Right lung (tissue), 10 donors: ENCODE measurements around the gene ZKSCAN4. TPM values are rescaled to one million over a fixed set of nuclear protein-coding genes. Genes with fewer than 3 reads are reported as not detected.

ENCODE experiments used
- DNase-seq, 2 donors: peaks; one replicate each; pipeline ENCODE4 v3.0.0-alpha.2; 2013
- long read RNA-seq, 8 donors: transcript quantifications; one replicate each; lab custom pipeline, GENCODE V29; 2026
- polyA plus RNA-seq, 5 donors: library from polyadenylated mRNA; unstranded; fragments of 120-200 nt; gene quantifications; one replicate each; pipeline versions ENCODE4 v1.2.1 to v1.2.3, GENCODE V29; 2013; ENCODE audit warnings: inconsistent platforms in 1 of 5, low replicate concordance in 1 of 5; ENCODE audit not compliant: insufficient read length in 5 of 5, insufficient read depth in 1 of 5

Gene ZKSCAN4
- 10 to 100 TPM; 10.4 to 13.6 (median 12.3) TPM for polyA plus RNA-seq
- long read RNA-seq, donor 1, partial matches to known transcripts, result 15 of 17 reads
- long read RNA-seq, donor 1, other reads (novel, unspliced or antisense), result 0 of 17 reads
- long read RNA-seq, donor 2, partial matches to known transcripts, result 0 of 7 reads
- long read RNA-seq, donor 2, other reads (novel, unspliced or antisense), result 5 of 7 reads
- long read RNA-seq, donor 3, partial matches to known transcripts, result 81 of 81 reads
- long read RNA-seq, donor 3, other reads (novel, unspliced or antisense), result 0 of 81 reads
- long read RNA-seq, donor 4, partial matches to known transcripts, result 0 of 2 reads
- long read RNA-seq, donor 4, other reads (novel, unspliced or antisense), result 0 of 2 reads
- long read RNA-seq, donor 5, transcript ZKSCAN4-201 (5 exons, 2,375 nt), result major isoform, 5 of 5 reads
- long read RNA-seq, donor 5, partial matches to known transcripts, result 0 of 5 reads
- long read RNA-seq, donor 5, other reads (novel, unspliced or antisense), result 0 of 5 reads
- long read RNA-seq, donor 6, partial matches to known transcripts, result 14 of 22 reads
- long read RNA-seq, donor 6, other reads (novel, unspliced or antisense), result 5 of 22 reads
- long read RNA-seq, donor 7, partial matches to known transcripts, result 0 of 6 reads
- long read RNA-seq, donor 7, other reads (novel, unspliced or antisense), result 6 of 6 reads
- long read RNA-seq, donor 8, partial matches to known transcripts, result 19 of 19 reads
- long read RNA-seq, donor 8, other reads (novel, unspliced or antisense), result 0 of 19 reads

DNA sequence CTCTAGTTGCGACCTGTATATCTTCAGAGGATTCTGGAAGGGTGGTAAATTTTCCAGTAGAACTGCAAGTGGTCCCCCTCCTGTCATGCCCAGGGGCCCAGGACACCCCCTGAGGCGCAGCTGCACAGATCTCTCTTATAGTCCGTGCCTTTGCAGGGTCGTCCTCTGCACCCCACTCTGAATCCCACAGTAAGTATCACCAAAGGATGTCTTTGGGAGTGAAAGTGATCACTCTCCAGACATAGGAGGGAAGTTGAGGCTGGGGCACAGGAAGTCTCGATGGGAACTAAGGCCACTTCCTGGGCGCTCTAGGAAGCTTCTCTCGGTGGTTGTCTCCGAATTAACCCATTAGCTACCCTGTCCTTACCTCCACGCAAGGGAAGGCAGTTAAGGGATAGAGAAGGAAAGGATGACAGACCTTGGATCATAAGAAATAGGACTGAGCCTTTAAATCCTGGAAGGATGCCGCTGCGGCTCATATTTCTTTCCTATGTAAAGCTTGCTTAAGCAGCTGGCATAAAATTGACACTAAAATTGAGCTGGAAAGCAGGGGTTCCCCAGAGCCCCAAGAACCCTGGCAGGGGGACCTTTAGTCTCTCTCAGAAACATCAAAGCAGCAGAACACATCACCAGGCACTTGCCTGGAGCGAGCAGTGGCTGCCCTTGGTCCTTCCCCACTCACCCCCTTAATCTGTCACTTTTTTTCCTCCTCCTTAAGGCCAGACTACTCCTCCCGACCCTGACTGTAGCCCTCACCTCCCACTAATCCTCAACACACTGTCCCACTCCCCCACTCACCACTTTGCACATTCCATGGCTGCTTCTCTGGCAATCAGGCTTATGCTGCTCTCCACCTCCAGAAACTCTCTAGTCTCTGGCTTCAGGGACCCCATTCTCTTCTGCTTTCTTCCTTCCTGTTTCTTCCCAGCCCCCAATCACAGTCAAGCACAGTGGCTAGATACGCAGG is at the start of gene ZKSCAN4:
ZKSCAN4 (minus strand) TSS at position 261 of the 967 bp plus-strand sequence. CDS start 289 bp downstream, outside the sequence.
- peak; percentile 83 to 86 for DNase-seq

DNA sequence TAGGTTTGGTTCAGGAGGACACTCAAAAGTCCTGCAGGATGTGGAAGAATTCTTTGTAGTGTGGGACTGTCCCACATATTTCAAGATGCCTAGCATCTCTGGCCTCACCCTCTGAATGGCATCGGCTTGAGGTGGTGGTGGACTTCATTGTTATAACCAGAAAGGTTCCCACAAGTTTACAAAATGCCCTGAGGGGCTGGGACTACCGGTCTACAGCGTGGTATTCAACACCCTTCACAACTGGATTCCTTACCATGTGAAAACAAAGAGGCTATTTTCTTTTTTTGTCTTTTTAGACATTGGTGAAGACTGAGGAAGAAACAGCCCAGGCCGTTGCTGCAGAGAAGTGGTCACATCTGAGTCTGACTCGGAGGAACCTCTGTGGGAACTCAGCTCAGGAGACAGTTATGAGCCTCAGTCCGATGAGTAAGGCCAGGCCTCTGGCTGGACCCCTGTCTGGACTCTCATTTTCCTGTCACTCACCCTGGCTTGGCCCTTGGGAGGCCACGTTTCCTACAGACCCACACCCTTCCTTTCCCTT is 44.5 kb upstream of the ZKSCAN4 start:
- no peak for DNase-seq

DNA sequence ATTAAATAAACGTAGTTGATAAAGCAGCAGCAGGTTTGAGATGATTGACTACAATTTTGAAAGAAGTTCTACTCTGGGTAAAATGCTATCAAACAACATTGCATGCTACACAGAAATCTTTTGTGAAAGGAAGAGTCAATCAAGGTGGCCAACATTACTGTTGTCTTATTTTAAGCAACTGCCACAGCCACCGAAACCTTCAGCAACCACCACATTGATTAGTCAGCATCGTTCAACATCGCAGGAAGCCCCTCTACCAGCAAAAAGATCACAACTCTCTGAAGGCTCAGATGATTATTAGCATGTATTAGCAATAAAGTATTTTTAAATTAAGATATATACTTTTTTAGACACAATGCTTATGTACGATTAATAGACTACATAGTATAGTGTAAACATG is 43.3 kb upstream of the ZKSCAN4 start:
- DNase-seq, result no peak

GRCh38 chr6:28291573-28291972 is 39.5 kb upstream of the ZKSCAN4 start:
- no peak for DNase-seq

- no peak for DNase-seq
Observed at GRCh38 chr6:28282926-28283325, 30.9 kb upstream of the ZKSCAN4 start.

DNA sequence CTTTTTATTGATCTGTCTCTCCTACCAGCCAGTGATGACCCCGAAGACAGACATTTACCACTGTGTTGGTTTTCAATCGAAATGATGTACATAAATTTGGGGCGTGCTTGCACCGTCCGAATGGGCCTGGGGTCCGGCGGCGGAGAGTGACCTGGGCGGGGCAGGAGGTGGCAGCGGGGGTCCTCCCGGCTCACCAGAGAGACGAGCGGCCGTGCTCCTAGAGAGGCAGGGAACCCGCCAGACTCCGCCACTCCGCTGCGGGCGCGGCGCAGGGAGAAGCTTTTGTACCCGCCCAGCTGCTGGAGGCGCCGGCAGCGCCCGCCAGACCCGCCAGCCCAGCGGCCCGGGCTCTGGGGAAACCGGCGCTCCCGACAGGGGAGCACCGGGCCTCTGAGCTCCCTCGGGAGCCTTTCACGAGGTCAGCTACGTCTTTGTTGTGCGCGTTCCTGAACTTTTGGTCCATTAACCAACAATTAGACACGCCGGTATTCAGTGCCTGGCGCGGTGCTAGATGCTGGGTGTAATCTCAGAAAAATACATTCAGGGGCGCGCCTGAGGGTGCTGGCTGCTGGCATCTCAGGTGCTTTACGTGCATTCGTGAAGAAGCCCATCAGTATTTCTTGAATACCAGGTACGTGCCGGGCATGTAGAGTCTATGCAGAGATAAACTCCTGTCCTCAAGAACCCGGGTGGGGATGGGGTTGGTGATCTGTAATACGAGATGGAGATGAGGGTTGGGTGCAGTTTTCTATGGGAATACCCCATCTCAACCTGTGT is 29.4 kb upstream of the ZKSCAN4 start, which contains the start of gene PGBD1:
PGBD1 (plus strand) TSS at position 285 of the 777 bp plus-strand sequence. CDS start 2,242 bp downstream, outside the sequence.
- DNase-seq, result peak; percentile 60 to 62

GRCh38 chr6:28280595-28281287 is 28.7 kb upstream of the ZKSCAN4 start:
- no peak for DNase-seq

GRCh38 chr6:28277746-28278145 is 25.7 kb upstream of the ZKSCAN4 start:
- DNase-seq, result no peak

GRCh38 chr6:28274888-28275287 is 22.8 kb upstream of the ZKSCAN4 start:
- no peak for DNase-seq

DNA sequence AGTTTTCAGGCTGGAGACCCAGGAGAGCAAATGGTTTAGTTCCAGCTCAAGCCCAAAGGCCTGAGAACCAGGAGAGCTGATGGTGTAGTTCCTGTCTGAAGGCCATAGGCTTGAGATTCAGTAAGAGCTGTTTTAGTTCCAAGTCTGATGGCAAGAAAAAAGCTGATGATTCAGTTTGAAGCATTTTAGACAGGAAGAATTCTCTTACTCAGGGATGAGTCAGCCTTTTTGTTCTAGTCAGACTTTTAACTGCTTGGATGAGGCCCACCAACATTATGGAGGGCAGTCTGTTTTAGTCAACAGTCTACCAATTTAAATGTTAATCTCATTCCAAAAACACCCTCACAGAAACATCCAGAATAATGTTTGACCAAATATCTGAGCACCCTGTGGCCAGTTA is 17.4 kb upstream of the ZKSCAN4 start:
- no peak for DNase-seq

DNA sequence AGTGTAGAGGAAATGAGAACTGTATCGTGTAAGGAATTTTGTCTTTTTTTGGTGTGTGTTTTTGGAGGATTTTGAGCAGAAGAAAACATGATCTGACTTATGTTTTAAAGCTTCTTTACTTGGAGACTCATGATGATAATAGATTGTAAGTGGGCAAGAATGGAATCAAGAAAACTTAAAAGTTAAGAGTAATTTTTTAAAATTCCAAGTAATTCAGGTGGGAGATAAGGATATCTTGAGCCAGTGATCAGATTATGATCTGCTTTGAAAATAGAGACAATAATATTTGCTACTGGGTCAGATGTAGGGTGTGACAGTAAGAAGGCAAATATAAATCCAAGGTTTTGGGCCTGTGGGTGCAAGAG is 15.6 kb upstream of the ZKSCAN4 start:
- DNase-seq, result no peak

- peak; percentile 91 to 92 for DNase-seq
Observed at GRCh38 chr6:28266962-28267694, 15.1 kb upstream of the ZKSCAN4 start, which contains the start of gene ZSCAN26. TSS of gene ZSCAN26 (plus strand) at chr6:28267143. CDS start at chr6:28271920, 4,777 bp downstream.

- DNase-seq, result no peak
Observed at GRCh38 chr6:28266563-28266961, 14.5 kb upstream of the ZKSCAN4 start.

DNA sequence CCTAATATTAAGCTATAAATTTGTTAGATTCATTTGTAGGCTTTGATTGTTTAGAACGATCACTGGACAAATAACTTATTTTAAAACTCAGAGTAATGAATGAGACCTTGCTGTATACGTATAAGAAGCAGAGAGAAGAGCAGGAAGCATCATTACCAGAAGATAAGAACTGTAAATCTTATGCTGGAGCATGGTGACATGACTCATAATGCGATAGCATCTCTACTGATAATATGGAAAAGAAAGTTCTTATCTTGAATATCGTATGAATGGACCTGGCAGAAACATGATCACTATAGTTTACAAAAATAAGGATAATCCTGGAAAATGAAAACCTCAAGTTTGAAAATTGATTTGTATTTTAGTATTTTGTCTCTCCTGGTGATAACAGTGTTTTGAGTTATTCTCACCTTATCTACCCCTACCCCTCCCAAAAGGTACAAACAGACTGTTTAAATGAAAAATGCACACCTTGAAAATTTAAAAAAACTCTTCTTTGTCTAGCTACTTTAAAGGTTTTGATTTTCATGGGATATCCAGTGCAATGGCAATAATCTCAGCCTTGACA is 12.8 kb upstream of the ZKSCAN4 start:
- DNase-seq, result no peak

- DNase-seq, result no peak
Observed at GRCh38 chr6:28263922-28264321, 11.9 kb upstream of the ZKSCAN4 start.

GRCh38 chr6:28258877-28259777 is 7.1 kb upstream of the ZKSCAN4 start, which contains the start of gene NKAPL:
TSS of gene NKAPL (plus strand) at chr6:28259297. CDS start at chr6:28259372, 75 bp downstream.
- DNase-seq, result peak; percentile 35 to 46

DNA sequence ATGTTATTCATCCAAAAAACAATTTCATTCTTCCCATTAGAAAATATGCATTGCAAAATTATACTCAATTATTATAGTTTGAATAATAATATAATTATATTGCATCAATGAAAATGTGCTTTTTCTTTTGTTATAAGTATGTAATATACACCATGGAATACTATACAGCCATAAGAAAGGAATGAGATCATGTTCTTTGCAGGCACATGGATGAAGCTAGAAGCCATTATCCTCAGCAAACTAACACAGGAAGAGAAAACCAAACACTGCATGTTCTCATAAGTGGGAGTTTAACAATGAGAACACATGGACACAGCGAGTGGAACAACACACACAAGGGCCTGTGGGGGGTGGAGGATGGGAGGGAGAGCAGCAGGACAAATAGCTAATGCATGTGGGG is 5.0 kb upstream of the ZKSCAN4 start:
- no peak for DNase-seq
